Hematopoietic multipotent progenitor cell (in vitro differentiated cells): ENCODE results near the gene STON1. TPM values are rescaled to one million over a fixed set of nuclear protein-coding genes. Genes with fewer than 3 reads are reported as not detected.
"Not testable (repeated sequence)": the region's sequence is repeated elsewhere in the genome, so short reads cannot be mapped to it uniquely, and the experiment has no call there.

Experiments
- DNase-seq, 3 donors: peaks; one replicate each; pipeline ENCODE4 v3.0.0-alpha.2; 2011 to 2015; ENCODE audit warnings: low read depth in 2 of 3, low spot score in 2 of 3
- total RNA-seq: library from RNA; depleted of rRNA; stranded (reverse); fragments of >200 nt; gene quantifications from one replicate; pipeline ENCODE4 v1.2.3, GENCODE V29; 2012

Gene STON1, protein sequence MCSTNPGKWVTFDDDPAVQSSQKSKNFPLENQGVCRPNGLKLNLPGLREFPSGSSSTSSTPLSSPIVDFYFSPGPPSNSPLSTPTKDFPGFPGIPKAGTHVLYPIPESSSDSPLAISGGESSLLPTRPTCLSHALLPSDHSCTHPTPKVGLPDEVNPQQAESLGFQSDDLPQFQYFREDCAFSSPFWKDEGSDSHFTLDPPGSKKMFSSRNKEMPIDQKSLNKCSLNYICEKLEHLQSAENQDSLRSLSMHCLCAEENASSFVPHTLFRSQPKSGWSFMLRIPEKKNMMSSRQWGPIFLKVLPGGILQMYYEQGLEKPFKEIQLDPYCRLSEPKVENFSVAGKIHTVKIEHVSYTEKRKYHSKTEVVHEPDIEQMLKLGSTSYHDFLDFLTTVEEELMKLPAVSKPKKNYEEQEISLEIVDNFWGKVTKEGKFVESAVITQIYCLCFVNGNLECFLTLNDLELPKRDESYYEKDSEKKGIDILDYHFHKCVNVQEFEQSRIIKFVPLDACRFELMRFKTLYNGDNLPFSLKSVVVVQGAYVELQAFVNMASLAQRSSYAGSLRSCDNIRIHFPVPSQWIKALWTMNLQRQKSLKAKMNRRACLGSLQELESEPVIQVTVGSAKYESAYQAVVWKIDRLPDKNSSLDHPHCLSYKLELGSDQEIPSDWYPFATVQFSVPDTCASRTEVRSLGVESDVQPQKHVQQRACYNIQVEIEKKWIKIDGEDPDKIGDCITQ
- total RNA-seq, result 3.5 TPM

DNA sequence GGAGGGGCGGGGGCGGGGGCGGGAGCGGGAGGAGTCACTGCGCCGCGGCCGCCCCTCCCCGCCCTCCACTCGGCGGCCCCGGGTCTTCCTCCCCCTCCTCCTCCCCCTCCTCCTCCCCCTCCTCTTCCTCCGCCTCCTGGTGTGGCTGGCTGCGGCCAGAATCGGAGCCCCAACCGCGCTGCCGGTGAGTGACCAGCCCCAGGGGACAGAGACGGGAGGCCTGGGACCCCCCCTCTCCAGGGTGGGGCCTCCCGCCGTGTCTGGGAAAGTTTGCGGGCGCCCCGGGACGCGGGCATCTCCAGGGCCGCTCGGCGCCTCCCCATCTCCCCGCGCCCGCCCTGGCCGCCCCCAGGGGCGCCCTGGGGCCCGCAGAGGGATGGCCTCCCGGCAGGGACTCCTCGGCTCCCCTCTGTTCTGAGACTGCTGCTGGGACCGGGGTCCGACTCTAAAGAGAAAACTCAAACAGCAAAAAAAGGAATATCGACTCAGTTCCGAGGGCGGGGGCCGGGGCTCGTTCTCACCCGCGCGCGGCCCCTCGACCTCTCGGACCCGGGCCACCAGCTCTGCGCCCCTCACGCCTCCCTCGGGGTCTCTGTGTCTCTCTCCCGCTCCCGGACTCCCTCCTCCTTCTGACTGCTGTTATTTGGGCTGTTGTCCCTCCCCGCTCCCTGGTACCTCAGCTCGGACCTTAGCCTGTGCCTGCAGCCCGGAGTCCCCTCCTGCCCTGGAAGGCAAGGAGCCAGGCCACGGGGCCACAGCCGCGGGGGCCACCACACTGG, at the start of gene STON1:
Gene STON1, plus strand, starts transcription at position 122 of the 779 bp plus-strand sequence. CDS start 50,480 bp downstream, outside the sequence.
- peak in 2 of 3 donors; percentile 31 to 39 for DNase-seq

DNA sequence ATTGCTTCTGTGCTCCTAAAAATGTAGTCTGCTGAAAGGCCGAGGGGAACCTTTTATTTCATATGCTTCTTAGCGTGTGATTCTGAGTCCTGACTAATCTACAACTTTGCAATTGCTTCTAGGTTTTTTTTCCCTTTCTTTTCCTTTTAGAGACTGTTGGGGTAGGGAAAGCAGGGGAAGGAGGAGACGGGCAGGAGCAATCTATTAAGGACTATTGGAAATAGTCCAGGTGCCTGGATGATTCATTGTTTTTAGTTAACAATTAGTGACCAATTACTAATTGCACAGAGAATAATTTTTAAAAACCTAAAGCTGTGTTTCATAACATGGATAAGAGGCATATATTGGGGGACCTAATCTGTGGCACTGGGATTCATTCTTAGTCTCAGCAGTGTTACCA, 49.4 kb upstream of the STON1 start:
- no peak for DNase-seq

DNA sequence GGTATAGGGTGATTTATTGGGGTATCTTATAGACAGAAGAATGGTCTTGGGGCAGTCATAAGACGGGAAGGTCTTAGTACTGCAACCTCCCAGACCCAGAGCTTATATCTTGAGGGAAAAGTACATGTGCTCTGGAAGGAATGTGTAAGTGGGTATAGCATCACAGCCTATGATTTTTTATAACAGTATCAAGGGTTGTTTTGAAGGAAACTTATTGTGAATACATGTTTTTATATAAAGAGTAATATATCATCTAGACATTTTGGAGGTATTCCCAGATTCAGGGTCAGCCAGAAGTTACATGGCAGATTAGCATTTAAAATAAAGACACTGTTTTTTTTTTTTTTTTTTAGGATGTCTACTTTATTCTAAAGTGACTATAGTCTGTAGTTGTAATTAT, 47.6 kb upstream of the STON1 start:
- peak in 1 of 3 donors; percentile 7 for DNase-seq

DNA sequence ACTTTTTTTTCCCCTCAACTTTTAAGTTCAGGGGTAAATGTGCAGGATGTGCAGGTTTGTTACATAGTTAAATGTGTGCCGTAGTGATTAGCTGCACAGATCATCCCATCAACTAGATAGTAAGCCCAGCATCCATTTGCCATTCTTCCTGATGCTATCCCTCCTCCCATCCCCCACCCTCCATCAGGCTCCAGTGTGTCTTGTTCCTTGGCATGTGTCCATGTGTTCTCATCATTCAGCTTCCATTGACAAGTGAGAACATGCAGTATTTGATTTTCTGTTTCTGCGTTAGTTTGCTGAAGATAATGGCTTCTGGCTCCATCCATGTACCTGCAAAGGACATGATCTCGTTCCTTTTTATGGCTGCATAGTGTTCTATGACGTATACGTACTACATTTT, 47.2 kb upstream of the STON1 start:
- no peak for DNase-seq

DNA sequence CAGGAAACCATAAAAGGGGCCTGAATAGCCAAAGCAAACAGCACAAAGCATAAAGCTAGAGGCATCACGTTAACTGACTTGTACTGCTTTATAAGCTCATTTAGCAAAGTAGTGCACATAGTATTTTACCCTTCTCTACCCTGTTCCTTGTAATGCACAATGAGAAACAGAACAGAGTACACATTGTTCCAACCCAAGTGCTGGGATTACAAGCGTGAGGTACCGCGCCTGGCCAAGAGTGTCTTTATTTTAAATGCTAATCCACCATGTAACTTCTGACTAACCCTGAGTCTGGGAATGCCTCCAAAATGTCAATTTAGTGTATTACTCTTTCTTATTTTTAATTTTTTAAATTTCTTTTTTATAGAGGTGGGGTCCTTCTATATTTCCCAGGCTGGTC, 46.4 kb upstream of the STON1 start:
- no peak for DNase-seq

DNA sequence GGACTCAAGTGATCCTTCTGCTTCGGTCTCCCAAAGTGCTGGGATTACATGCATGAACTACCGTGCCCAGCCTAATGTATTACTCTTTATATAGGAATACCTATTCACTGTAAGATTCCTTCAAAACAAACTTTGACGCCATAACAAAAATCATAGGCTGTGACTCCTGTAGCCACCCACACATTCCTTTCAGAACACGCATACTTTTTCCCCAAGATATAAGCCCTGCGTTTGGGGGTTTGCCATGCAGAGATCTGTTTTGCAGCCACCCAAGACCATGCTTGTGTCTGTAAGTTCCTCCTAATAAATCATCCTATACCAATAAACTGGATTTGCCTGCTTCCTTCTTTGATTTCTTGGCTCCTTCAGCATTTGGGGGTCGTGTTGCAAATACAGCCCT, 46.0 kb upstream of the STON1 start:
- DNase-seq, result no peak

DNA sequence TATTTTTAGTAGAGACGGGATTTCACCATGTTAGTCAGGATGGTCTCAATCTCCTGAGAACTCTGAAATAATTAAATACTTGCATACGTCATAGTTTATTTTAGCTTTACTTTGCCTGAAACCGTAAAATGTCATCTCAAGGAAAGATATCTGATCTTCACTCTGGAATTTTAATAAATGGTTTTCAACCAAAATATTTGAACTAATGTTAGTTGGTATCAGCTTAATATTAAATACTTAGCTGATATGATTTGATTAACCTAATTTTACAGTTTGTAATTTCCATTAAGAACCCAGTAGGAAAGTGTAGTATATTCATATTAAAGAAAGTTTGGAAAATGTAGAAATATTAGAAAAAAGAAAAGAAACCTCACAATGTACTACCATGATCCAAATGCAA, 41.4 kb upstream of the STON1 start:
- no peak for DNase-seq

DNA sequence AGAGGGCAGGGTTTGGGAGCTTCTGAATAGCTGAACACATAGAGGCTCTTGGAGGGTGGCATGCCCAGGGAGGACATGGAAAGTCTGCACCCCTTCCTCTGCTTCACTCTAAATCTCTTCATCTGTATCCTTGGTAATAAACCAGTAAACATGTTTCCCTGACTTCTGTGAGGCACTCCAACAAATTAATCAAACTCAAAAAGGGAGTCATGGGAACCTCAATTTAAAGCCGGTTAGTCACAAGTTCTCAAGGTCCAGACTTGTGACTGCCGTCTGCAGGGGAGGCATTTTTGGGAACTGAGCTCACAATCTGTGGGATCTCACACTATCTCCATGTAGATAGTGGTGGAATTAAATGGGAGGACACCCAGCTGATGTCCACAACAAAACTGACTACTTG, 33.1 kb upstream of the STON1 start:
- no peak for DNase-seq

DNA sequence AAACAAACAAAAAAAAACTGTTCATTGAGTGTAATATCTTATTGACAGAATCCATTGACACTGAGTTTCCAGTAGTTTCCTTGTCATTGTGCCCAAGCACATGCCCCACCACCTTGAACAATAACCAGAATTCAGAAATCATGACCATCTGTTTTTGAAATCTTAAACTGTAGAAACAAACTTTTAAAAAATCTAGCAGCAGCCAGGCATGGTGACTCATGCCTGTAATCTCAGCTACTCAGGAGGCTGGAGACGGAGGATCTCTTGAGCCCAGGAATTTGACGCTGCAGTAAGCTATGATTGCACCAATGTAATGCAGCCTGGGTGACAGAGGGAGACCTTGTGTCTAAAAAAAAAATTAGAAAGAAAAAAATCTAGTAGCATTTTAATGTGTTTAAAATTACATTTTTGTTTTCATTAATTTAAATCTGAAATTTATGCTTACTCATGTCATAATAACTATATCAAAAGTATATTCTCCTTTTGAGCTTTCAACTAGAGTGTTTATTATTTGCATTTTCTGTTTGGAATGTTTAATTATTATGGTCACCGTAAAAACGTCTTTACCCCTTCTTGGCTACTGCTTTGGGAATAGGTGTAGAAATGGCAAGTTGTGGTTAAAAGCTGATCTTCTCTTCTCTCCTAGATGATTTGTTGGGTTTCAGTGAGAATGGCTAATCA, 25.2 kb upstream of the STON1 start:
- no peak for DNase-seq

DNA sequence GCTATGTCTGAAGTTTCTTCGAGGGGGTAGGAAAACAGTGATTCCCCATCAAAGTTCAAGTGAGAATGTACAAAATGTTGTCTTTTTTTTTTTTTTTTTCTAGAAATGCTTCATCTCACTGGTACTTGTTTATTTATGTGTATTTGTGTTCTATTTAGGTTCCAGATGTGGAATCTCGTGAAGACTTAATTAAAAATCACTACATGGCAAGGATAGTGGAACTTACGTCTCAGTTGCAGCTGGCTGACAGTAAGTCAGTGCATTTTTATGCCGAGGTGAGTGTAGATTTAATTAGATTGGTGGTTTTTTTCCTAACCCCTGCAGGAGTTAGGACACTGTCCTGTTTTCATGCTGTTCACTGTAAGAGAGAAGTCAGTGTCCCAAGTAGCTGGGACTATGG, 22.8 kb upstream of the STON1 start:
- no peak for DNase-seq

DNA sequence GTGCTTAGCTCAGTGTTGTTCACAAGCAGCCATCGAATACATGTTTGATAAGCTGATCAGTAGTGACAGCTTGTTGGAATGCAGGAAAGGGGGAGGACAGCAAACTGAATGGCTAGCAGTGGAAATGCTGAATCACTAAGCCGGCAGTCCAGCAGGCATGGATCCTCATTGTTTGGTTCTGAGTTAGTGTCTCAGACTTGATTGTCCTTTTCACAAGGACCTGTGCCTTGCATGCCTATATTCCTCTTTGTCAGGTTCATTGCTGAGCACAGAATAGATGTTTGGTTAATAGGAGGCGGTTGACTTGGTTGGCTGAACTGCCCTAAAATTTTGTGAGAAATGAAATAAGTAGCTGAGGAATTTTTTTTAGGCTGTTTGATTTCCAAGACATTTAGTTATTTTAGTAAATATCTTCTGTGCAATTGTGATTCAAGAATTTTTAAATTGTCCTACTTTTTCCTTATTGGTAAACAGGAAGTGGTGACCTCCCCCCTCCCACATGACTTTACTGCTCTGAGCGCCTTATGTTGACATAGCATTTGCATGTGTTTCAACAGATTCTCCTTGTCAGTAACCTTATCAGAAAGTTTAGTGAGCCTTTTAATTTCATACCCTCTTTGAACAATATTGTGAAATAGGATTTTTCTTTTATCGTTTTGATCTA, 21.4 kb upstream of the STON1 start:
- no peak for DNase-seq

DNA sequence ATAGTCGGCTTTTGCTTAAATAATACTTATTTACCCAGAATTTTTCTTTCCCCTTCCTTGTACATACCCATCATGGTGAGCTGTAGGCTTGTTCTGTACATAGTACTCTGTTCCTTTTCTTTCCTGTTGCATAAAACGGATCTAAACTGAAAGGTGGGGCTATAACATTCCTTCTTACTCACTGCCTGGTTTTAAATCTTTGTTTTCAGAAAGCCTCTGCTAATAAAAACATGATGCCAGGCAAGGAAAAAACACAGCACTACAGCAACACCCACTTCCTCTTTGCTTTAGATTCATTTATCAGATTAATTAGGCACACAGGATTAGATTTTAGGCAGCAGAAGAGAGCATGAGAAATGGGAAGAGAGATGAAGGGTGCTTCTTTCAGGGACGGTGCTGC, 19.6 kb upstream of the STON1 start:
- DNase-seq, result no peak

DNA sequence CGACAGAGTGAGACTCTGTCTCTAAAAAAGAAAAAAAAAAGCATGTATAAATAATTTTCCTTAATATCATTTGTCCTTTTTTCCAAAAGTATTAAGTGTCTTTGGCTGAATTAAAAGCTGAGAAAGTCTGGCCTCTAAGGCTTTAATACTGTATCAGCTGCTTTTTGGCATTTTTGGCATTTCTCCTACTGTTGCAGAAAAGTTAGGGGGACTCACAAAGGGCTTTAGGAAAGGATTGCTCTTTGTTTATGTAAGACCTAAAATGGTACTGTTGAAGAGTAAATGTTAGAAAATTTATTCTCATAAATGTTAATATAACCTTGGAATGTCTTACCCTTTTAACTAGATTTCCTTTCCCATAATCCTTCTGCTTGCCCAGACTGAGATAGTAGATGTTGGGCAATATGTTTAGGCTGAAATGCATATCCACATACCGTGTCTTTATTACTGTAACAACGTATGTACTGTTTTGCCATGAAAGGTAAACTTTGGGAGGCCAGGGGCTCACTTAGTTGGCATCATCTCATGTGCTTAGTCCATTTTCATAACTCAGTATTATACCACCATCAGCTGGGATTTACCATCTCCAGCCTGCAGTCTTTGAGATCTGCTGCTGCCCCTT, 18.0 kb upstream of the STON1 start:
- no peak for DNase-seq

DNA sequence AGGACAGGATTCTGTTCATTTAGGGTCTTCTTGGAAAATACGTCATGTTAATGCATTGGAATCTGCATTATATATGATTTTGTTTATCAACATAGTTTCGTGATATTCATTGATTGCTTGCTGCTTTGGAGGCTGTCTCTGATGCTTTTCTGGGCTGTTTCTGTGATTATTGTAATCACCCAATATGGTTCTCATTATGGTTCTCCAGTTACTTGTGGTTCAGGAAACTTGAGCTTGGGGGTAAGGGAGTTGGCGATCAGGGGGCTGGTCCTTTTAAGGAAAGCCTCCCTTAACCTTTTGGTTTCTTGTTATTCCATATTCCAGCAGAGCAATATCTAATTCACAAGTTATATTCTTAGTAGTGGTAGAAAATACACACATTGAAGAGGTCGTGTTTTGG, 17.4 kb upstream of the STON1 start:
- DNase-seq, result no peak

DNA sequence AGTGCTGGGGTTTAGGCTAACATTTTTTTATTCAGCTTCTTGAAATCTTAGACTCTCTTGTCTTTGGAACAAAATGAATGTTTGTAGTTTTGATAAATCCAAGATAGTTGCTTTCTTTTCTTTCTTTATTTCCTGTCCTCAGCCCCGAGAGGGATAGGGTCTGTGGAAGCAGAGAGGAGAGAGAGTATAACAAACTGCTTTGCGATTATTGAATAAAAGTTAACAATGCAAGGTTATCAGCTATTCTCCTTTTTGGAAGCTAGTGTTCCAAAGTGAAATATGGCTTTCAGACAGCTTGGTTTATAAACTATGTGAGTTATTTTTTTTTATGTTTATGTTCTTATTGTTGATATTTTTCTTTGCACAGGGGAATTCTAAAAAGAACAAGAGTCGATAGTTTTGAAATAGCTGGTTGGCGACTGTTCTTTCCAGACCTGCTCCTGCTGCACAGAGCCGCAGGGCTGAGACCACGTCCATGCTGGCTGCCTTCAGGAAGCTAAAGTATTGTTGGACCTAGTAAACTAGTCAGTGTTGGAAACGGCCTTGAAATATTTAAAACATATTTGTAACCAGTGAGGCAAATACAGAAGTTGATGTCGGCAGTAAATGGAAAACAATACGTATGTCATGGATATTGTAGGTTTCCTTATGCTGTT, 15.5 kb upstream of the STON1 start:
- no peak for DNase-seq

DNA sequence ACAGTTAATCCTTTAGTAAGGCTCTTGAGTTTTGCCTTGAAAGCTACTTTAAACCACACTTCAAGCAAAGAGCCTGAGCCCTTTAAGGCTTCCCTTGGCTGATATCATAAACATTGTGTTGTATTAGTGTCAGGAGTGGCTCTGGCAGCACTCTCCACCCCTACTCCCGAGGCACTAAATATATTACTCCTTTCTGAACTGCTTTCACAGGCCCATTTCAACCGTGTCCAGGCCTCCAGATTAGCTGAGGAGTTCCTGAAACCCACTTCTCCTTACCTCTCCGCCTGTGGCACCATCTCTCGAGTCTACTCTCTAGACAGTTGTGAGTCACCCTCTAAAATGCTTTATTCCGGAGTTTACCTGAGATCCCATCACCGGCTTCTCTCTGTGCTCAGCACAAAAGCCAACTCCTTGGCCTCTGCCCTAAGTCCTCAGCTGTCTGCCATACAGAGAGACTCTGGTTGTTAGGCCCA, 14.4 kb upstream of the STON1 start:
- no peak for DNase-seq

DNA sequence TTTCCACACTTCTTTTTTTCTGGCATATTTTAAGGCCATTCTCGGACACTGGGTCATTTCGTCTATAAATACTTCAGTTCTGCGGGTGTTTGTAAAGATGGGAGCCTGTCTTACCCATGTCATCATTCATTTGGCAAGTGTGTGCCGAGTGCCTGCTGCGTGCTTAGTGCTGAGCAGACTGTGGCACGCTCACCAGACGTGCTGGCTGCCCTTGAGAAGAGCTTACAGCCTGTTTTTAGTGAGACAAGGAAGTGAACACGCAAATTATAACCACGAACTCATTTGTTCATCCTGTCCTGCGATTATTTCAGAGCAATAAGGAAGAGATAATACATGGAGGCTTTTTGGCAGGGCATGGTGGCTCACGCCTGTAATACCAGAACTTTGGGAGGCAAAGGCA, 10.4 kb upstream of the STON1 start:
- no peak for DNase-seq

DNA sequence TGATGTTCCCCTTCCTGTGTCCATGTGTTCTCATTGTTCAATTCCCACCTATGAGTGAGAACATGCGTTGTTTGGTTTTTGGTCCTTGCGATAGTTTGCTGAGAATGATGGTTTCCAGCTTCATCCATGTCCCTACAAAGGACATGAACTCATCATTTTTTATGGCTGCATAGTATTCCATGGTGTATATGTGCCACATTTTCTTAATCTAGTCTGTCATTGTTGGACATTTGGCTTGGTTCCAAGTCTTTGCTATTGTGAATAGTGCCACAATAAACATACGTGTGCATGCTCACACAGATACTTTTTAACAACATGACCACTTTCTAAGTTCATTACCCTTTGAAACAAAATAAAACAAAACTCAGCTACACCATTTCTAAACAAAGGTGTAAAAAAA, 5.2 kb upstream of the STON1 start:
- DNase-seq, result not testable (repeated sequence)

DNA sequence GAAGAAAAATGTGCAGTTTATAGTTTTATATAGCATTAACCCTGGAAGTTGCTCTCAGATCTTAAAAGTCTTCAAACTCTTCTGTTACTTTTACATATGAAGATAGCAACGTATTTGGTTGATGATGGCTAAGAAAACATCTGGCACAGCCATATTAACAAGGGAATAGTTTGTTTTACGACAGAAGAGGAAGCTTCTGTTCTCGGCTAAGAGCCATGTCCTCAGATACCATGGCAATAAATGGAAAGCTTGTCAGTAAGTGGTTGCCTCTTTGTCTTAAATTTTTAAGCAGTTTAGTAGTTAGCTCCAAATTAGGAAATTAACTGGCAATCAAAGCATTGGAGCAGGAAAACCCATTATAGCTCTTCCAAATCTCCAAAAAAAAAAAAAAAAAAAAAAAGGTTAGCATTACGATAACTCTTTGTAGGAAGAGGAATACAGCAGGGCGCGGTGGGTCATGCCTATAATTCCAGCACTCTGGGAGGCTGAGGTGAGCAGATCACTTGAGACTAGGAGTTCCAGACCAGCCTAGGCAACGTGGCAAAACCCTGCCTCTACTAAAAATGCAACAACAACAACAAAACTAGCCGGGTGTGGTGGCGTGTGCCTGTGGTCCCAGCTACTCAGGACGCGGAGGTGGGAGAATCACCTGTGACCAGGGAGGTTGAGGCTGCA, 4.5 kb upstream of the STON1 start:
- no peak for DNase-seq
